ENCODE measurements around the gene OSBPL10. TPM values are rescaled to one million over a fixed set of nuclear protein-coding genes. Genes with fewer than 3 reads are reported as not detected.
A peak's percentile ranks its signal among the peaks of the same experiment; 100 is the strongest.

The OSBPL10 gene
- total and polyA plus RNA-seq, 4 donors = 3.9 to 33.0 (median 13.1) TPM

DNA sequence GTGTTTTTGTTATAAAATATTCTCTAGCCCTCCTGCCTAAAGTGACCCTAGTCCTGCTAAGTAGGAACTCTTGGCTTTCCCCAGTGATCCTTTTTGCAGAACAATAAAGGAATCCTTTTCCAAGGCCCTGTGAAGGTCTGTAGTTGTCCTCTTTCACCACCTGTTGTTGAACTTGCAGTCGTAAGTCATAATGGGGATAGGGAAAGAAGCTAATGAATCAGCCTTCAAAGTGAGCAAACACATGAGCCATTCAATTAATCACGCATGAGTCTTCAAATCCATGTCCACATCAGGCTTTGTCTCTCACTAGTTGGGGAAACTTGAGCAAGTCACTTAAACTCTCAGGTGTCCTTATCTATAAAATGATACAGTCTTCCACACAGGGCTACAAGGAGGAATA is 28.0 kb upstream of the OSBPL10 start:
- TF ChIP-seq, protein P1, sequence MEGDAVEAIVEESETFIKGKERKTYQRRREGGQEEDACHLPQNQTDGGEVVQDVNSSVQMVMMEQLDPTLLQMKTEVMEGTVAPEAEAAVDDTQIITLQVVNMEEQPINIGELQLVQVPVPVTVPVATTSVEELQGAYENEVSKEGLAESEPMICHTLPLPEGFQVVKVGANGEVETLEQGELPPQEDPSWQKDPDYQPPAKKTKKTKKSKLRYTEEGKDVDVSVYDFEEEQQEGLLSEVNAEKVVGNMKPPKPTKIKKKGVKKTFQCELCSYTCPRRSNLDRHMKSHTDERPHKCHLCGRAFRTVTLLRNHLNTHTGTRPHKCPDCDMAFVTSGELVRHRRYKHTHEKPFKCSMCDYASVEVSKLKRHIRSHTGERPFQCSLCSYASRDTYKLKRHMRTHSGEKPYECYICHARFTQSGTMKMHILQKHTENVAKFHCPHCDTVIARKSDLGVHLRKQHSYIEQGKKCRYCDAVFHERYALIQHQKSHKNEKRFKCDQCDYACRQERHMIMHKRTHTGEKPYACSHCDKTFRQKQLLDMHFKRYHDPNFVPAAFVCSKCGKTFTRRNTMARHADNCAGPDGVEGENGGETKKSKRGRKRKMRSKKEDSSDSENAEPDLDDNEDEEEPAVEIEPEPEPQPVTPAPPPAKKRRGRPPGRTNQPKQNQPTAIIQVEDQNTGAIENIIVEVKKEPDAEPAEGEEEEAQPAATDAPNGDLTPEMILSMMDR (IDR thresholded peaks at IDR 0.05; ENCODE audit: control extremely low read depth, extremely low read depth) = no peak
- DNase-seq (no peak), ATAC-seq (ENCODE audit: insufficient read depth, low FRiP score) (no peak)
- no peaks in the 10 kb centered on the region for H3K36me3 ChIP-seq (ENCODE audit: control insufficient read depth in 4 of 4, insufficient read depth in 4 of 4, low read length in 4 of 4)
- H3K4me1 ChIP-seq (ENCODE audit: control insufficient read depth in 5 of 5, insufficient read depth in 5 of 5, low read length in 5 of 5) = peaks cover 0 to under 1% (median 0%) of the 10 kb centered on the region in 5 donors
- no peak overlapping the region for H3K27ac ChIP-seq (ENCODE audit: low read depth in 1 of 2, low read length in 1 of 2)
- WGBS, 2 donors = 94 to 95% methylated on average over 2 of the region's 2 CpGs
- no peaks in the 10 kb centered on the region for H3K27me3 ChIP-seq (ENCODE audit: control insufficient read depth in 3 of 3, insufficient read depth in 3 of 3, low read length in 2 of 3)
- H3K9me3 ChIP-seq (ENCODE audit: control insufficient read depth in 4 of 4, insufficient read depth in 3 of 4, low read length in 3 of 4) = no peaks in the 10 kb centered on the region
- H3K4me3 ChIP-seq = no peak overlapping the region
- H3K9ac ChIP-seq (ENCODE audit: insufficient read depth in 1 of 2, low read length in 2 of 2) = no peak overlapping the region

- TF ChIP-seq, protein P1 (IDR thresholded peaks at IDR 0.05; ENCODE audit: control extremely low read depth, extremely low read depth) = no peak
- whole genome bisulfite sequencing, 2 donors = 84 to 89% methylated on average over 5 of the region's 5 CpGs
- H3K4me3 ChIP-seq = no peak overlapping the region
- DNase-seq = peak in 2 of 3 donors; percentile 47 to 51
- no peak overlapping the region for H3K27ac ChIP-seq (ENCODE audit: low read depth in 1 of 2, low read length in 1 of 2)
- H3K9me3 ChIP-seq (ENCODE audit: control insufficient read depth in 4 of 4, insufficient read depth in 3 of 4, low read length in 3 of 4) = peaks cover 0 to 2% (median 0%) of the 10 kb centered on the region in 4 donors
- ATAC-seq (ENCODE audit: insufficient read depth, low FRiP score) = no peak
- H3K27me3 ChIP-seq (ENCODE audit: control insufficient read depth in 3 of 3, insufficient read depth in 3 of 3, low read length in 2 of 3) = no peaks in the 10 kb centered on the region
- no peak overlapping the region for H3K9ac ChIP-seq (ENCODE audit: insufficient read depth in 1 of 2, low read length in 2 of 2)
- H3K4me1 ChIP-seq (ENCODE audit: control insufficient read depth in 5 of 5, insufficient read depth in 5 of 5, low read length in 5 of 5) = peaks cover 0 to 6% (median 0%) of the 10 kb centered on the region in 5 donors
- H3K36me3 ChIP-seq (ENCODE audit: control insufficient read depth in 4 of 4, insufficient read depth in 4 of 4, low read length in 4 of 4) = no peaks in the 10 kb centered on the region
Observed at GRCh38 chr3:32004113-32004765, 23.2 kb upstream of the OSBPL10 start.

GRCh38 chr3:32003380-32003779 is 22.3 kb upstream of the OSBPL10 start:
- DNase-seq (no peak), ATAC-seq (ENCODE audit: insufficient read depth, low FRiP score) (no peak)
- H3K4me3 ChIP-seq = no peak overlapping the region
- peaks cover 0 to 2% (median 0%) of the 10 kb centered on the region in 4 donors for H3K9me3 ChIP-seq (ENCODE audit: control insufficient read depth in 4 of 4, insufficient read depth in 3 of 4, low read length in 3 of 4)
- TF ChIP-seq, protein P1 (IDR thresholded peaks at IDR 0.05; ENCODE audit: control extremely low read depth, extremely low read depth) = no peak
- WGBS, 2 donors = 89 to 95% methylated on average over 3 of the region's 3 CpGs
- H3K9ac ChIP-seq (ENCODE audit: insufficient read depth in 1 of 2, low read length in 2 of 2) = no peak overlapping the region
- no peaks in the 10 kb centered on the region for H3K36me3 ChIP-seq (ENCODE audit: control insufficient read depth in 4 of 4, insufficient read depth in 4 of 4, low read length in 4 of 4)
- H3K27me3 ChIP-seq (ENCODE audit: control insufficient read depth in 3 of 3, insufficient read depth in 3 of 3, low read length in 2 of 3) = no peaks in the 10 kb centered on the region
- peaks cover 0 to 6% (median 0%) of the 10 kb centered on the region in 5 donors for H3K4me1 ChIP-seq (ENCODE audit: control insufficient read depth in 5 of 5, insufficient read depth in 5 of 5, low read length in 5 of 5)
- H3K27ac ChIP-seq (ENCODE audit: low read depth in 1 of 2, low read length in 1 of 2) = peak overlapping the region in 1 of 2 donors; percentile 28
